Breast epithelium (tissue), 4 donors: ENCODE data around the gene IRGQ. TPM values are rescaled to one million over a fixed set of nuclear protein-coding genes. Genes with fewer than 3 reads are reported as not detected.
"Not testable (repeated sequence)": the region's sequence is repeated elsewhere in the genome, so short reads cannot be mapped to it uniquely, and the experiment has no call there.

ENCODE experiments used
- DNase-seq, 2 donors: peaks; one replicate each; pipeline ENCODE4 v3.0.0-alpha.2; 2019; ENCODE audit warnings: low spot score in 2 of 2
- H3K27ac ChIP-seq, 2 donors: fragments of 200-600 bp; sonication (generic) in 1 of 2; one replicate each; pipeline ENCODE4 v1.5.1; 2016 to 2019; ENCODE audit warnings: mild to moderate bottlenecking in 1 of 2
- H3K27me3 ChIP-seq, 2 donors: fragments of 200-600 bp; sonication (generic) in 1 of 2; one replicate each; pipeline versions ENCODE4 v1.5.1 to v1.6.0; 2017 to 2019; ENCODE audit warnings: control low read depth in 1 of 2, mild to moderate bottlenecking in 1 of 2
- H3K36me3 ChIP-seq: fragments of 200-600 bp; one replicate; pipeline ENCODE4 v1.5.1; 2019
- H3K4me1 ChIP-seq, 2 donors: fragments of 200-600 bp; sonication (generic); one replicate each; pipeline ENCODE4 v1.5.1; 2016 to 2019; ENCODE audit warnings: control low read depth in 1 of 2
- H3K4me3 ChIP-seq, 3 donors: fragments of 200-600 bp; sonication (generic); 1 replicate in 2 of 3; 2 replicates in 1 of 3; pipeline ENCODE4 v1.5.1; 2016 to 2019; ENCODE audit warnings: mild to moderate bottlenecking in 3 of 3, moderate library complexity in 2 of 3
- H3K9me3 ChIP-seq, 2 donors: fragments of 200-600 bp; sonication (generic) in 1 of 2; one replicate each; pipeline ENCODE4 v1.5.1; 2016 to 2019; ENCODE audit warnings: control low read depth in 1 of 2
- POLR2A ChIP-seq: fragments of 450-650 bp; IDR thresholded peaks from one replicate; pipeline ENCODE4 v1.6.1; 2016; ENCODE audit warnings: antibody characterized with exemption, mild to moderate bottlenecking, moderate library complexity
- POLR2AphosphoS5 ChIP-seq, 3 donors: sonication (generic); formaldehyde crosslinking; IDR thresholded peaks; one replicate each; pipeline ENCODE4 v1.6.1; 2017; ENCODE audit warnings: antibody characterized with exemption in 3 of 3
- intact Hi-C: fragments of 100-400 bp; cut with DNase I; formaldehyde crosslinking; loops from one replicate; pipeline ENCODE4 v1.15.1; 2023; ENCODE audit warnings: low total_unique reads
- total RNA-seq, 3 donors: library from RNA; depleted of rRNA; stranded (reverse); fragments of >200 nt; gene quantifications; one replicate each; pipeline ENCODE4 v1.1.0, GENCODE V29; 2016
- TF ChIP-seq, protein P1 (sequence below), 3 donors: fragments of 450-650 bp; IDR thresholded peaks; one replicate each; pipeline ENCODE4 v1.5.1; 2016 to 2017; ENCODE audit warnings: antibody characterized with exemption in 3 of 3, mild to moderate bottlenecking in 3 of 3, moderate library complexity in 3 of 3

Gene IRGQ
- total RNA-seq, 3 donors from 2014 or later = 14.9 to 17.4 (median 16.1) TPM

DNA sequence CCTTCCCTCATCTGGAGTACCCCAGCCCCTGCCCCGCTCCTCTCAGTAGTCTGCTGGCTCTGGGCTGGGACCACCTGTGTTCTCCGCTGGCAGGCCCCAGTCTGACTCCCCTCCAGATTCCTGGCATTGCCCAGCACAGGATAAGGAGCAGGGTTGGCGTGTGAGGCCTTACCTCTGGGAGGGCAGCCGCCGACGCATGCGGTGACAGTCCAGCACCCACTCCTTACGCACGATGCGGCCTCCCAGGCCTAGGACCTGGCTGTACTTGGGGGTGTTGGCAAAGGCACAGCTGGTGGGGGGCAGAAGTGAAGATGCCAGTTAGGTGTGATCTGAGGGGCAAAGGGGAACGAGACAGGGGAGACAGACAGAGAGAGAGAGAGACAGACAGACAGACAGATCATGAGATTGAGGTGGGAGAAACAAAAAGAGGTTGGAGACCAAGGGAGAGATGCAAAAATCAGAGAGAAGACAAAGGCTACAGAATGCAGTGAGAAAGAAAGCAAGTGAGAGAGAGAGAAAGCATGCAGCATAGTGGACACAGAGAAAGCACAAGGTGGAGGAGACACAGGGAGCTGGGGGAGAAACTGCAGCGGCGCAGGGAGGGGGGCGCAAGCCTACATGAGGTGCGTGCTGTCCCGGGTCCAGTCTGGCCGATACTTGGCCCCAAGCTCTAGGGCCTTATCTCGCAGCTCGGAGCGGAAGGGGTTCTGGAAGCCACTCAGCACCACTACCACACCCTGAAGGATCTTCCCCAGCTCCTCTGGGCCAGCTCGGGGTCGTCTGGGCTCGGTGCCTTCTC, 44.3 kb downstream of the IRGQ start:
- intact Hi-C loops = no loop called here
- Histone ChIP-seq H3K4me1 (no peaks in the 10 kb centered on the region), H3K9me3 (no peaks in the 10 kb centered on the region), H3K27me3 (no peaks in the 10 kb centered on the region), H3K36me3 (no peaks in the 10 kb centered on the region), H3K4me3 (no peak overlapping the region), H3K27ac (no peak overlapping the region)
- no peak for DNase-seq
- TF ChIP-seq, protein P1, sequence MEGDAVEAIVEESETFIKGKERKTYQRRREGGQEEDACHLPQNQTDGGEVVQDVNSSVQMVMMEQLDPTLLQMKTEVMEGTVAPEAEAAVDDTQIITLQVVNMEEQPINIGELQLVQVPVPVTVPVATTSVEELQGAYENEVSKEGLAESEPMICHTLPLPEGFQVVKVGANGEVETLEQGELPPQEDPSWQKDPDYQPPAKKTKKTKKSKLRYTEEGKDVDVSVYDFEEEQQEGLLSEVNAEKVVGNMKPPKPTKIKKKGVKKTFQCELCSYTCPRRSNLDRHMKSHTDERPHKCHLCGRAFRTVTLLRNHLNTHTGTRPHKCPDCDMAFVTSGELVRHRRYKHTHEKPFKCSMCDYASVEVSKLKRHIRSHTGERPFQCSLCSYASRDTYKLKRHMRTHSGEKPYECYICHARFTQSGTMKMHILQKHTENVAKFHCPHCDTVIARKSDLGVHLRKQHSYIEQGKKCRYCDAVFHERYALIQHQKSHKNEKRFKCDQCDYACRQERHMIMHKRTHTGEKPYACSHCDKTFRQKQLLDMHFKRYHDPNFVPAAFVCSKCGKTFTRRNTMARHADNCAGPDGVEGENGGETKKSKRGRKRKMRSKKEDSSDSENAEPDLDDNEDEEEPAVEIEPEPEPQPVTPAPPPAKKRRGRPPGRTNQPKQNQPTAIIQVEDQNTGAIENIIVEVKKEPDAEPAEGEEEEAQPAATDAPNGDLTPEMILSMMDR (IDR thresholded peaks at IDR 0.05) = no peak
- no peak for TF ChIP-seq POLR2AphosphoS5 (IDR thresholded peaks at IDR 0.05)
- TF ChIP-seq POLR2A = no peak

DNA sequence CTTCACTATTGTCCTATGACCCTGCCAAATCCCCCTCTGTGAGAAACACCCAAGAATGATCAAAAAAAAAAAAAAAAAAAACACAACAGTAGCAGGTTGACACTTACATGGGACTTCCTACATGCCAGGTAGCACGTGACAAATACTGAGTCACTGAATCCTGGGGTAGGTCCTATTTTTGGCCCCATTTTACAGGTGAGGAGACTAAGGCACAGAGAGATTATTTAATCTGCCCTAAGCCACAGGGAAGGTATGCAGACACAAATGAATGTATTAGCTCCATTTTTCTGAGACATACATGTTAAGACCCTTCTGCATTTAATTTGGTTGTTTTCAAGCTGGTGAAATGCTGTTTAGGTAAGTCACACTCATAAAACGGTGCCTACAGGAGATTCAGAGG, 47.2 kb downstream of the IRGQ start:
- no peak for TF ChIP-seq POLR2AphosphoS5 (IDR thresholded peaks at IDR 0.05)
- TF ChIP-seq, protein P1 (IDR thresholded peaks at IDR 0.05) = no peak
- TF ChIP-seq POLR2A = no peak
- H3K4me1 ChIP-seq = no peaks in the 10 kb centered on the region
- intact Hi-C loops = no loop called here
- H3K27me3 ChIP-seq = no peaks in the 10 kb centered on the region
- no peaks in the 10 kb centered on the region for H3K36me3 ChIP-seq
- no peak overlapping the region for H3K27ac ChIP-seq
- no peak overlapping the region for H3K4me3 ChIP-seq
- H3K9me3 ChIP-seq = no peaks in the 10 kb centered on the region
- no peak for DNase-seq

DNA sequence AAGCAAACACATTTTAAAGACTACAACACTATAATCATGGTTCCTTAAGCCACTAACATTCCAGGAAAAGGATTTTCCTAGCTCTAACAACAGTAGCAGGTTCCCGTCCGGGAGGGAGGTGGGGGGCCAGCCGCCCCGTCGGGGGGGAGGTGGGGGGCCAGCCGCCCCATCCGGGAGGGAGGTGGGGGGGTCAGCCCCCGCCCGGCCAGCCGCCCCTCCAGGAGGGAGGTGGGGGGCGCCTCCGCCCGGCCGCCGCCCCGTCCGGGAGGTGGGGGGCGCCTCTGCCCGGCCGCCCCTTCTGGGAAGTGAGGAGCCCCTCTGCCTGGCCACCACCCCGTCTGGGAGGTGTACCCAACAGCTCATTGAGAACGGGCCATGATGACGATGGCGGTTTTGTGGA, 48.0 kb downstream of the IRGQ start:
- DNase-seq, H3K36me3 ChIP-seq, H3K4me1 ChIP-seq, H3K9me3 ChIP-seq, intact Hi-C loops, H3K27ac ChIP-seq, H3K27me3 ChIP-seq, H3K4me3 ChIP-seq: not testable (repeated sequence)

DNA sequence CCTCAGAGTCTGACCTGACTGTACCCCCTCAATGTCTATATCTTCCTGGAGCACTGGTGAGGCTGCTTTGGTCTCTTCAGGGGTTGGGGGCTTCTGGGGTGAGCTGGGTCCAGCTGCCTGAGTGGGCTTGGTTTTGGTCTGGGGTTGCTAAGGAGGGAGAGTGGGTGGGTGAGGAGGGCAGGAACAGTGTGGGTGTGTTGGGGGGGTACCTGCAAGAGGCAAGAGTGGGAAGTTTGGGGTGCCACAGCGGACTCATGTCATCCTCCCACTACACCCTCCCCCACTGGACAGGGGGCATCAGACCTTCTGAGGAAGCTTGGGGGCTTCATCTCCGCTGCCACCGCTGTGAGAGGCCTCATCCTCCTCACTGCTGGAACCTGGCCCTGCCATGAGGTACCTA, 49.4 kb downstream of the IRGQ start:
- Histone ChIP-seq H3K36me3 (no peaks in the 10 kb centered on the region), H3K27ac (no peak overlapping the region), H3K4me1 (no peaks in the 10 kb centered on the region), H3K9me3 (no peaks in the 10 kb centered on the region), H3K4me3 (no peak overlapping the region), H3K27me3 (no peaks in the 10 kb centered on the region)
- intact Hi-C loops = no loop called here
- no peak for DNase-seq
- no peak for TF ChIP-seq POLR2AphosphoS5 (IDR thresholded peaks at IDR 0.05)
- TF ChIP-seq POLR2A = no peak
- TF ChIP-seq, protein P1 (IDR thresholded peaks at IDR 0.05) = no peak

DNA sequence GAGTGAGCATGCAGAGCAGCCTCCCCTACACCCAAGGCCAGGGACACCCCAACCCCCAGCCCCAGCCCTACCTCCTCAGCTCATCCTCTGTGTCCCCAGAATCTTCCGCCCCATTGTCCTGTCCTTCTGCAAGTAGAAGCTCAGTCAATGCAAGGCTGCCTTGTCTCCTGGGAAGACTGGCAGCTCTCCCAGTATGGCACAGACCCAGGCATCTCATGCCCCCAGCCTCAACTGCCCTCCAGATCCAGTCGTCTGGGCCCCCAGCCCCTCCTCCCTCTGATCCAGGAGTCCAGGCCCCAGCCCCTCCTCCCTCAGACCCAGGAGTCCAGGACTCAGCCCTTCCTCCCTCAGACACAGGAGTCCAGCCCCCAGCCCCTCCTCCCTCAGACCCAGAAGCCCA, 50.0 kb downstream of the IRGQ start:
- Histone ChIP-seq H3K4me1 (no peaks in the 10 kb centered on the region), H3K27me3 (no peaks in the 10 kb centered on the region), H3K4me3 (no peak overlapping the region), H3K36me3 (no peaks in the 10 kb centered on the region), H3K27ac (no peak overlapping the region), H3K9me3 (no peaks in the 10 kb centered on the region)
- TF ChIP-seq POLR2A (no peak), POLR2AphosphoS5 (IDR thresholded peaks at IDR 0.05) (no peak)
- TF ChIP-seq, protein P1 (IDR thresholded peaks at IDR 0.05) = no peak
- no peak for DNase-seq
- intact Hi-C loops = no loop called here
